Esophagus (tissue), 2 donors: ENCODE measurements around the gene TUBGCP5. TPM values are rescaled to one million over a fixed set of nuclear protein-coding genes. Genes with fewer than 3 reads are reported as not detected.
"Not testable (repeated sequence)": the region's sequence is repeated elsewhere in the genome, so short reads cannot be mapped to it uniquely, and the experiment has no call there.

Experiments
- H3K27ac ChIP-seq, 2 donors: one replicate each; pipeline ENCODE4 v1.5.1; 2013; ENCODE audit warnings: low read depth in 2 of 2, mild to moderate bottlenecking in 2 of 2, inconsistent platforms in 1 of 2, low read length in 1 of 2, moderate library complexity in 1 of 2
- H3K27me3 ChIP-seq, 2 donors: one replicate each; pipeline ENCODE4 v1.6.1; 2013; ENCODE audit warnings: low read length in 2 of 2, control low read depth in 1 of 2, mild to moderate bottlenecking in 1 of 2; ENCODE audit not compliant: insufficient read depth in 2 of 2, control insufficient read depth in 1 of 2
- H3K36me3 ChIP-seq, 2 donors: one replicate each; pipeline ENCODE4 v1.6.1; 2013; ENCODE audit warnings: low read length in 1 of 2; ENCODE audit not compliant: control insufficient read depth in 2 of 2, insufficient read depth in 2 of 2
- H3K4me1 ChIP-seq, 2 donors: one replicate each; pipeline ENCODE4 v1.6.1; 2013; ENCODE audit warnings: low read length in 1 of 2; ENCODE audit not compliant: control insufficient read depth in 2 of 2, insufficient read depth in 2 of 2
- H3K4me3 ChIP-seq, 2 donors: one replicate each; pipeline ENCODE4 v1.5.1; 2013; ENCODE audit warnings: low read length in 2 of 2, mild to moderate bottlenecking in 2 of 2, low read depth in 1 of 2, moderate library complexity in 1 of 2
- H3K9me3 ChIP-seq, 2 donors: one replicate each; pipeline ENCODE4 v1.6.1; 2013; ENCODE audit warnings: mild to moderate bottlenecking in 2 of 2, low read depth in 1 of 2, low read length in 1 of 2, moderate library complexity in 1 of 2; ENCODE audit not compliant: control insufficient read depth in 2 of 2, insufficient read depth in 1 of 2
- WGBS, 2 donors: extraction: QIAGEN DNeasy Blood & Tissue Kit; methylation state at CpG; one replicate each; pipeline ENCODE4 v1.1.7; 2013; 5-methylcytosine and 5-hydroxymethylcytosine counted together
- polyA plus RNA-seq, 2 donors: library from polyadenylated mRNA; stranded (reverse); fragments of 200-250 nt; gene quantifications; one replicate each; pipeline ENCODE4 v1.2.3, GENCODE V29; 2013
- donor health status: healthy with polysubstance abuse.
- donor health status: Bipolar disorder and iron deficiency.

The TUBGCP5 gene
- polyA plus RNA-seq = 1 to 10 TPM; 5.2 to 7.8 TPM

GRCh38 chr15:23039143-23039916 is at the start of gene TUBGCP5:
TUBGCP5 (minus strand) TSS chr15:23039569; CDS start chr15:23039543, 26 bp downstream.
- H3K27ac ChIP-seq = peak within 1 kb of the TSS; percentile 89 to 92
- peaks cover 3 to 5% of the 10 kb centered on the region in 2 donors for H3K4me1 ChIP-seq
- H3K4me3 ChIP-seq = peak within 1 kb of the TSS; percentile 62 to 88
- peaks cover 0 to 7% of the 10 kb centered on the region in 2 donors for H3K36me3 ChIP-seq
- no peaks in the 10 kb centered on the region for H3K27me3 ChIP-seq
- WGBS, 2 donors = 1% methylated on average over 85 to 92 of the region's 92 CpGs
- no peaks in the 10 kb centered on the region for H3K9me3 ChIP-seq

GRCh38 chr15:23083115-23083514 is 43.7 kb upstream of the TUBGCP5 start:
- H3K27ac ChIP-seq = no peak overlapping the region
- WGBS, 2 donors = 66 to 90% methylated on average over 1 of the region's 1 CpG
- H3K4me3 ChIP-seq = no peak overlapping the region
- no peaks in the 10 kb centered on the region for H3K4me1 ChIP-seq
- no peaks in the 10 kb centered on the region for H3K27me3 ChIP-seq
- no peaks in the 10 kb centered on the region for H3K9me3 ChIP-seq
- H3K36me3 ChIP-seq = no peaks in the 10 kb centered on the region

- not testable (repeated sequence) for H3K27me3 ChIP-seq
Observed at GRCh38 chr15:23081996-23082737, 42.8 kb upstream of the TUBGCP5 start.

GRCh38 chr15:23081271-23081670 is 41.9 kb upstream of the TUBGCP5 start:
- Histone ChIP-seq H3K4me3 (no peak overlapping the region), H3K36me3 (no peaks in the 10 kb centered on the region), H3K27ac (no peak overlapping the region), H3K9me3 (no peaks in the 10 kb centered on the region), H3K27me3 (no peaks in the 10 kb centered on the region), H3K4me1 (no peaks in the 10 kb centered on the region)
- WGBS, 2 donors = 76 to 78% methylated on average over 3 of the region's 3 CpGs

More at GRCh38 chr15:23081996-23082737, 42.8 kb upstream of the TUBGCP5 start:
- not testable (repeated sequence) for H3K27ac ChIP-seq, H3K36me3 ChIP-seq, H3K4me3 ChIP-seq, H3K9me3 ChIP-seq, H3K4me1 ChIP-seq
- 65 to 70% methylated on average over 8 of the region's 8 CpGs for WGBS, 2 donors

GRCh38 chr15:23079766-23080165 is 40.4 kb upstream of the TUBGCP5 start:
- H3K4me1 ChIP-seq = no peaks in the 10 kb centered on the region
- 78 to 83% methylated on average over 7 of the region's 7 CpGs for WGBS, 2 donors
- no peaks in the 10 kb centered on the region for H3K9me3 ChIP-seq
- H3K4me3 ChIP-seq = no peak overlapping the region
- H3K27ac ChIP-seq = no peak overlapping the region
- no peaks in the 10 kb centered on the region for H3K36me3 ChIP-seq
- H3K27me3 ChIP-seq = no peaks in the 10 kb centered on the region

- H3K27ac ChIP-seq = no peak overlapping the region
- 69 to 78% methylated on average over 4 of the region's 4 CpGs for WGBS, 2 donors
- H3K9me3 ChIP-seq = no peaks in the 10 kb centered on the region
- no peaks in the 10 kb centered on the region for H3K27me3 ChIP-seq
- H3K36me3 ChIP-seq = no peaks in the 10 kb centered on the region
- H3K4me1 ChIP-seq = no peaks in the 10 kb centered on the region
- H3K4me3 ChIP-seq = no peak overlapping the region
Observed at GRCh38 chr15:23075927-23076326, 36.6 kb upstream of the TUBGCP5 start.

- Histone ChIP-seq H3K27ac (no peak overlapping the region), H3K4me1 (no peaks in the 10 kb centered on the region), H3K4me3 (no peak overlapping the region), H3K27me3 (no peaks in the 10 kb centered on the region), H3K9me3 (no peaks in the 10 kb centered on the region), H3K36me3 (no peaks in the 10 kb centered on the region)
- 61 to 76% methylated on average over 1 of the region's 1 CpG for WGBS, 2 donors
Observed at GRCh38 chr15:23074684-23075083, 35.3 kb upstream of the TUBGCP5 start.

GRCh38 chr15:23073890-23074646 is 34.7 kb upstream of the TUBGCP5 start:
- Histone ChIP-seq H3K4me3 (no peak overlapping the region), H3K27me3 (no peaks in the 10 kb centered on the region), H3K36me3 (no peaks in the 10 kb centered on the region), H3K4me1 (no peaks in the 10 kb centered on the region), H3K27ac (no peak overlapping the region), H3K9me3 (no peaks in the 10 kb centered on the region)
- WGBS, 2 donors = 53 to 55% methylated on average over 24 of the region's 24 CpGs

- 81 to 89% methylated on average over 1 of the region's 1 CpG for WGBS, 2 donors
- Histone ChIP-seq H3K9me3 (peaks cover 0 to 4% of the 10 kb centered on the region in 2 donors), H3K27me3 (no peaks in the 10 kb centered on the region), H3K4me3 (no peak overlapping the region), H3K36me3 (no peaks in the 10 kb centered on the region), H3K4me1 (no peaks in the 10 kb centered on the region), H3K27ac (no peak overlapping the region)
Observed at GRCh38 chr15:23072633-23073032, 33.3 kb upstream of the TUBGCP5 start.
